Raji (cell line): Measurements from ENCODE around the gene RNF103.

Experiments
- POLR2A ChIP-seq: IDR thresholded peaks from 2 replicates; pipeline ENCODE4 v1.6.1; 2011; ENCODE audit warnings: low read depth, low read length, control low read depth; ENCODE audit not compliant: insufficient read depth

RNF103 gene

DNA sequence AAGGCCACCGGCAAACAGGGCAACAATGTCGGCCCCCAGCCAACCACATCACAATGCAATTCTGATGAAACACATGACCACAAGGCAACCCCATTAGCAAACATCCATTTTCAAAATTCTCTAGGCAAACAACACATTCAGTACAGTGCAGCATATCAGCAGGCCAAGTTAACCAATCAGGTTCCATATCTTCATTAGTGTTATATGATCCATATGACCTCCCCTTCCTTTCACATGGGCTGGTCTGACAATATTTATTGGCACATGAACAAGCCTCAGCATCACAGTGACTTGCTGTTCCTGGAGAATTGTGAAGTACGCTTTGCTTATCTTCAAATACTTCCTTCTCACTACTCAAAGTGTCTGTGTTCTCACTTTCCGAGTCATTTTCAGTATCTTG, 19.8 kb downstream of the RNF103 start:
- no peak for TF ChIP-seq POLR2A

DNA sequence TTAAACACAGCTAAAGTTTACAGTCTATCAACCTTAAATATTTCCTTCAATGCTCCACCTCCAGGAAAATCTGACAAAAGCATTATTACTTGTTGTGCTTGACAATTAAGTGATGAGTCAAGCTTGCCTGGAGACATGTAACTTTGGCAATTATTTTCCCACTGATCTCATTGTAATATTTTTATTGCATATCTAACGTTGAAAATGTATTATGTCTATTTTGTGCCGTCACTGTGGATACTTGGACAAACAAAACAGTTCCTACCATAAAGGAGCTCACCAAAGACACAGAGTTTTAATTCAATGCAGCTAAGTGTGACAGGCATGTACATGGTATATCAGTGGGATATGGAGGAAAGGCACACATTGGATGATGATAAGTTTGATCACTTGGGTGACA, 24.7 kb downstream of the RNF103 start:
- no peak for TF ChIP-seq POLR2A

DNA sequence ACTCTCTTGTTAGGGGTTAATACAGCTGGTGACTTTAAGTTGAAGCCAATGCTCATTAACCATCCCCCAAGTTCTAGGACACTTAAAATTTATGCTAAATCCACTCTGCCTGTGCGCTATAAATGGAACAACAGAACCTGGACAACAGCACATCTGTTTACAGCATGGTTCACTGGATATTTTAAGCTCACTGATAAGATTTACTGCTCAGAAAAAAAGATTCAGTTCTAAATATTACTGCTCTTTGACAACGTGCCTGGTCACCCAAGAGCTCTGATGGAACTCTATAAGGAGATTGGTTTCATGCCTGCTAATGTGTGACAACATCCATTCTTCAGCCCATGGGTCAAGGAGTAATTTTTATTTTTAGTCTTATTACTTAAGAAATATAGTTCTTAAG, 27.5 kb downstream of the RNF103 start:
- no peak for TF ChIP-seq POLR2A

DNA sequence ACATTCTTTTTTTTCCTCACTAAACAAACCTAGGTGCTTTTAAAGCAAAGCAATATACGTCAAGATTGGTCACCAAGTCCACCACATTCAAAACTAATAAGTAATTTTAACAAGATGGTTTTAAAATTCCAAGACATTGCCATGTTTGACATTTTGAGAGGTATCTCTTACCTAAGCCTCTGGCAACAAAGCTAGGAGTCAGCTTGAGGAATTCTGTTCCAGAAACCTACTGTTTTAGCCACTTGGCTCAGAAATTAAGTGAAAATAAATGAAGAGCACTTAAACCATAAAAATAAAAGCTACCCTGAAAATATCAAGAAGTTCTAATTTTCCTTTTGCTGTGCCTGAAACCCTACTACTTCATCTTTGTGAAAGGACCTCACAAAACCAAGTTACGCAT, 30.4 kb downstream of the RNF103 start:
- TF ChIP-seq POLR2A: no peak

DNA sequence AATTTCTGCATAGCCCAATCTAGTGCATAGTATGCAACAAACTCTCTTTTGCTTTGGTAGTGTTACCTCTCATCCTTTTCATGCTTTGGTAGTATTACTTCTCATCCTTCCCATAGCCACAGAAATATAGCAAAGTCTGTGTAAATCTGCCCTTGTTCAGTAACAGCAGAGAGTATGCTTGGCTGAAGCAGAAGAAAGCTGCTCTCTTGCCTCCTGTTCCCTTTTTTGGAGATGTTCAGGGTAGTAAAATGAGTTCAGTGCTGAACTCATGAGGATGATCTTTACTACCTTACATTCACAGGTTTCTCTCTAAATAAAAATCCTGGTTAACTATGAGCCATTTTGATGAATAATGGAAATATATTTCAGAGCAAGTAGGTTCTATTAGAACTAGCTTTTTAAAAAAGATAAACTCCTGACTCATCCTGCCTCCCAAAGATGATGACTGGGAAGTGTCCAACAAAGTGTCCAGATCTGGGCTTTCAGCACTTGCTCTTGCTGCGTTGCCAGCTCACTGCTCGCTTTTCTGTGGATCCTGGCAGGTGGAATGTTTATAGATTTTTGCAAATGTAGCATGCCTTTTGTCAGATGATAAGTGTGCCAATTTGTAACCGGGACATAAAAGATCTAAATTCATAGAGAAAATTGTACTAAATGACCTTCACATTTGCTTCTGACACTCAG, 31.0 kb downstream of the RNF103 start:
- no peak for TF ChIP-seq POLR2A

DNA sequence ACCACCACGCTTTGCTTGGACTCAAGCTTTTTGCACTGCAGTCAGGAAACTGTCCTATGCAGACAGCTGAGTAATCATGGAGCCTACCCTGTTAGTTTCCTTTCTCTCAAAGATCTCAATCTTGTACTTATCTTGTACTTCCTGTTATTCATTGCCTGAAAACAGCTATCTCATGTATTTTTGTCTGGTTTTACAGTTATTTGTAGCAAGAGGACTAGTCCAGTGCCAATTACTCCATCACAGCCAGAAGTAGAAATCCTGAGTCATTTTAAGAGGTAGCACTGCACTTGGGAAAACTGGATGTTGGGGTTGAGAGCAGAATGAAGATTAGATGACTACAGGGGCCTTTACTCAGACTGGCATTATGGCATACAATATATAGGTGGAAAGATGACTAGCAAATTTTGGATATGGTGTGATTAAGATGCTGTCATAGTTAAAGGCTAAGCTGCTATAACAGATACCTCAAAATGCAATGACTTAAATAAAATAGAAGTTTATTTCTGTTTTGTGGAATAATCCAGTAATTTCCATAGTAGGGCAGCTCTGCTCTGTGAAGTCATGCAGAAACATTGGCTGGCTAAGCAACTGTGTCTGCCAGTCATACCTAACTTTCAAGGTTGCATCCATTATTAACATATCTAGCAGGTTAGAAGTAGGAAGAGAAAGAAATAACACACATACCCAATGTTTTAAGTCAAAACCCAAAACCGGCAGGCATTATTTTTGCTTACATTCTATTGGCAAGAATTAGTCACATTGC, 39.3 kb downstream of the RNF103 start:
- TF ChIP-seq POLR2A: no peak

DNA sequence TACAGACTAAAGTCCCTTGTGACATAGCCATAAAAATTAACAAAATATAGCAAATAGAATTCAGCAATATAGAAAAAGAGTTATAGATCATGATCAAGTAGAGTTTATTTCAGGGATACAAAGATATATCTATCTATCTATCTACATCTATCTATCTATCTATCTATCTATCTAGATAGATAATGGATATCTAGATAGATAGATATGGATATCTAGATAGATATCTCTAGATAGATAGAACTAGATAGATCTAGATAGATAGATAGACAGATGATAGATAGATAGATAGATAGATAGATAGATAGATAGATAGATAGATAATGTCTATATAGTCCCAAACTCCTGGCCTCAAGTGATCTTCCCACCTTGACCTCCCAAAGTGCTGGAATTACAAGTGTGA, 43.1 kb downstream of the RNF103 start:
- TF ChIP-seq POLR2A: no peak

DNA sequence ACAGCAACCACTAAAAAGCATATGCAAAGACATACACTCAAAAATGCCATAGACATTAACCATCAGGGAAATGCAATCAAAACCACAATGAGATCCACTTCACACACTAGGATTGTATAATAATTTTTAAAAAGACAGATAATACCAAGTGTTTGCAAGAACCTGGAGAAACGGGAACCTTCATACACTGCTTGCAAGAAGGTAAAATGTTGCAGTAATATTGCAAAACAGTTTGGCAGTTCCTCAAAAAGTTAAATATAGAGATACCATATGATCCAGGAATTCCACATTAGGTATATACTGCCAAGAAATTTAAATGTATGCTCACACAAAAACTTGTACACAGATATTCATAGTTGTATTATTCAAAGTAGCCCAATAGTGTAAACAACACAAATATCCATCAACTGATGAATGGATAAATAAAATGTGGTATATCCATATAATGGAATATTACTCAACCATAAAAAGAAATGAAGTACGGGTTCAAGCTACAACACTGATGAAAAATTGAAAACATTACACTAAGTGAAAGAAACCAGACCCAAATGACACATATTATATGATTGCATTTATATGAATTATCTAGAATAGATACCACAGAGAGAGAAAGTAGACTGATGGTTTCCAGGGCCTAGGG, 45.7 kb downstream of the RNF103 start:
- no peak for TF ChIP-seq POLR2A

DNA sequence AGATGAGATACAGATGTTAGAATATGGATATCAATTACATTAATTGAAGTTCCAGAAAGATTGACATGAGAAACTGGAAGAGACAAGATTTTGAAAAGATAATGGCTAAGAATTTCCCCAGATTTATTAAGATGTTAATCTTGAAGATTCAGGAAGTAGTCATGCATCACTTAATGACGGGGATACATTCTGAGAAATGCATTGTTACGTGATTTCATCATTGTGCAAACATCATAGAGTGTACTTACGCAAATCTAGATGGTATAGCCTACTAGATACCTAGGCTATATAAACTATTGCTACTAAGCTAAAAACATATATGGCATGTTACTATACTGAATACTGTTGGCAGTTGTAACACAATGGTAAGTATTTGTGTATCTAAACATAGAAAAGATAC, 53.6 kb downstream of the RNF103 start:
- TF ChIP-seq POLR2A: no peak

DNA sequence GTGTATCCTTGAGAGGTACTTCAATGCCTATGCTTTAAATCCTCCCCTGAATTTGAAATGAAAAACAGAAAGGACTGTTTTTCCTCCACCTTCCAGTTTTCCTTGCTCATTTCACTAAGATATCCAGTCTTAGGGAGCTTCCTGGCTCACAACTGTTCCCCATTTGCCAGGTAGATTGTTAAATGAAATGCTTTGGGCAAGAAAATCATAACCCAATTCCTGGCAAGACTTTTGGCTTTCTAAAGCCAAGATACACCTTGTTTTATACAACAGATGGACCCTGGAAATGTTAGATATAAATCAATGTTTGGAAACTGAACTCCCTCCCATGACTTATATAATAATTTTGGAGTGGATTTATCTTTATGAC, 56.9 kb downstream of the RNF103 start:
- no peak for TF ChIP-seq POLR2A

DNA sequence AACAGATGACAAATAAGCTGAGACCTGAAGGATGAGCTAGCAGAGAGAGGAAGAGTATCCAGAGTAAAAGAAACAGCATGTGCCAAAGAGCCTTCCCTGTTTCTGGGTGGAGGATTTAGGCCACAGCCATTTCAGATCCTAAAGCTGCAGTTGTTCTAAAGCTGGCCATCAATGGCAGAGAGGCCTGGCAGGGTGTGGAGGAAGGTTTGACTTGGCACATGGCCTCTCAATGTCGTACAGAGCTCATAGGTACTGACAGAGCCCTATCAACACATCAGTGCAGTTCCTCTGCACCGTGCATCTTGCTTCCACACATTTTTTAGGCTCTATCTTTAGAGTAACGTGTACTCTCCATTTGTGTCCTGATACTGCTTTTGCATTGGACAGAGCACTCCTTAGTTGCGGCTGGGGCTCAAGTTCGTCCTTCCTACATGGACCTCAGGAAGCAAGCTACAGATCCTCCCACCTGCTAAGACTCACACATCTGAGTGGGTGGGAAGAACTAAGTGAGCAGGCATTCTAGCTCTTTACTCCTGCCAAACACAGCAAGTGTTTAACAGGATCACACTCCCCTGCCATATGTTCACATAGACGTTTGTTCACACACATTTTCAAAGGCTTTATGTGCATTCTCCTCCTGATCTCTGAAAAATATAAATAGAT, 57.4 kb downstream of the RNF103 start:
- no peak for TF ChIP-seq POLR2A

DNA sequence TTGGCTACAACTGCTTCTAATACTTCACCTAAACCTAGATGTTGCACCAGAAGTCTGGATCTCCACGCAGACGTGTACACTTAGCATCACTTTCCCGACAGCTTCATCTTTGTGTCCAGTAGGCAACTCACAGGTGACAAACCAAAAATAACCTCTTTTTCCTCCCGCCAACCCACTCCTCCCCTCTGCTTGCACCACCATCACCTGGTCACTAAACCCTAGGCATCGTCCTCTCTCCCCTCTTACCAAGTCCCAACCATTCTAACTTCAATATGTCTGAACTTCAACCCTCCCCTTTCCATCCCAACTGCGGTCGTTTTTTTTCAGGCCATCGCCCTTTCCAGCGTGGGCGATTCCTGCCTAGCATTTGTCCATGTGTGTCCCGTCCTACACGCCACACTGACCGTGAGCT, 60.0 kb downstream of the RNF103 start:
- no peak for TF ChIP-seq POLR2A

DNA sequence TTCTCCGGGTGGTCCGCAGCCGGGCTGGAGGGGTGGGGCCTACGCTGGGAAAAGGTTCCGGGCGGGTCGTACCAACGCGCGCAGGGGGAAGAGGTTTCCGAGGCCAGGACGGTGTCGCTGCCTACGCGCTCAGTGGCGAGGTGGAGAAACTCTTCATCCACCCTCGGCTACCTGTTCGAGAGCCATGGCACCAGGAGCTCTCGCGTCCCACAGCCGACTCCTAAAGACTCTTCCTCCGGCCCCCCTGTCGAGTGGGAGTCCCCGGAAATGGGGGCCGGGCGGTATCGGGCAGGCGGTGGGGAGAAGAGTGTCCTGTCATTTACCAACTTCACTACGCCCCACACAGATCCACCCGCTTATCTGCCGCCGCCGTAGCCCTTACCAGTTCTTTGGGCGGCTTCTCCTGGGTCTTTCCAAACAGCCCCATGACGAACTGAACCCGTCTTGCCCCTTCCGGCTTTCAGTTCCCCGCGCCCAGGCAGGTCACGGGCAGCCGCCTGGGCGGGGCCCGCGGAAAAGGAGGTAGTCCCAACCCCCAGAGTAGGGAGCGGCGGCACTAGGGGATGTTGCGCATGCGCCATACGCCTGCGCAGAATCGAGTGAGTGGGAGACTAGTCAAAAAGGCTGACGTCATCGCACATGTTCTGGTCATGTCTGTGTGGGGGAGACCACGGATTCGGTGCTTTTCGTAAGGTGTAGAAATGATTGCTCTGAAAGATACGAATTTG, 60.6 kb downstream of the RNF103 start, which contains the start of gene CHMP3:
TSS of gene CHMP3 (minus strand) at position 522 of the 728 bp plus-strand sequence. CDS start at position 427, 95 bp downstream.
- peak; percentile 67 for TF ChIP-seq POLR2A

DNA sequence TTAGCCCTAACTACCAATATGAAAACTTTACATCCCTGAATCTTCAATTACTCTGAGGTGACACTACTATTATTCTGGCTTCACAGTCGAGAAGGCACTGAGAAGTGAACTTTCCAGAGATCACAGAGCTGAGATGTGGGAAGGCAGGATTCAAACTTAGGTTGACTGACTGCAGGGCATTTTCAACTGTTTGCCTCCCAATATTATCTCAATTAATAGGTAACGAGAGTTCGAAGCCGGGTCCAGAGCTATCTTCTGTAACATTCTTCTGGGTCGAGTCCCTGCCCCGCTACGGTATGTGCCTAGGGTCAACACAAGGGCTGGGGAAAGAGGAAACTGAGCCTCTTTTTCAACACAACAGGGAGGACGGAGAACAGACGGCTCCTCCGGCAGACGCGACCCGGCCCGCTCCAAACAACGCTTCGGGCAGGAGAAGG, 61.2 kb downstream of the RNF103 start:
- TF ChIP-seq POLR2A: peak; percentile 47

DNA sequence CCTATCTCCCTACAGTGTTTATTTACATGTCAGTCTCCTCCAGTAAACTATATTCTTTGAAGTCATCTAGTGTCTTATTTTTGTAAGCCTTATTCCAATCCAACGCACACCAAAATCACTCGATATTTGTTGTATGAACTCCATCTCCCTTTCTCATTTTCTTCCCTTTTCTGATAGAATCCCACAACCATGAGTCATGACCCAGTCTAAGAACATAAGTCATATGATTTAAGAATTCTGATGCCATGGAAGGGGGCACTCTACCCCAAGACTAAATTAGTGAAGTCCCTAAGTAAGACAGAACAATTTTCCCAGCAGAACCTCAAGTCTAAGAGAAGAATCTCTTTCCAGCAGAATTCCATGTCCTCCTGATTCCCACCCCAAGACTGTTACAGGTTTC, 65.8 kb downstream of the RNF103 start:
- TF ChIP-seq POLR2A: no peak
